Fibroblast of skin of right quadriceps (primary cell): Measurements from ENCODE around the gene LTB4R2.

ENCODE experiments used
- DNase-seq: peaks from one replicate; pipeline ENCODE4 v3.0.0-alpha.2; 2013

The LTB4R2 gene

DNA sequence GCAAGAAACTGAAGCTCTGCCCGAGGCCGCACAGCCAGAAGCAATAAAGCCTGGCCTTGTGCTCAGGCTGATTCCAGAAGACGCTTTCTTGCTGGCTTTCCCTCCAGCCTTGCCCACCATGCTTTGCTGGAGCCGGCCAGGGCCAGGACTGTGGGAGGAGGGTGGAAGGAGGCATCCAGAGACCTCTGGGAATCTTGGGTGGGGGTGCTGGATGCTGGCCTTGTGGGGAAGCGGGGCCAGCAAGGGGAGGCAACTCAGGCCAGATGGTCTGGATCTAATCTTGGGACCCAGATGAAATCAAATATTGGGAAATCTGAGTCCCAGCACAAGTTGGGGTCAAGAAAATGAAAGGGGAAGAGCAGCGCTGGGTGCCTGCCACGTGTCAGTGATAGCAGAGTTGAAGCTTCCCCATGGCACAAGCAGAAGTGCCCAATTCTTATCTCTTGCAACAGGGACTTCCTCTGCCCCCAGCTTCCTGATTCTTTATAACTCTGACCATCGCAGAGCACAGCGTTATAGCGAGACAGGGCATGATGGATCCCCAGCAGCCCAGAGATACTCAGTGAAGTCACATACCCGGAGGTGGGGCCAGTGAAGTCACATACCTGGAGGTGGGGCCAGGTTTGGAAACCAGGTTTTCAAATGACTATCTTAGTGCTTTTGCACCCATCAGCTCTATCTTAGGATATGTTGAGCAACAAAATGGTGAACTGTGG, 32.2 kb upstream of the LTB4R2 start:
- no peak for DNase-seq

DNA sequence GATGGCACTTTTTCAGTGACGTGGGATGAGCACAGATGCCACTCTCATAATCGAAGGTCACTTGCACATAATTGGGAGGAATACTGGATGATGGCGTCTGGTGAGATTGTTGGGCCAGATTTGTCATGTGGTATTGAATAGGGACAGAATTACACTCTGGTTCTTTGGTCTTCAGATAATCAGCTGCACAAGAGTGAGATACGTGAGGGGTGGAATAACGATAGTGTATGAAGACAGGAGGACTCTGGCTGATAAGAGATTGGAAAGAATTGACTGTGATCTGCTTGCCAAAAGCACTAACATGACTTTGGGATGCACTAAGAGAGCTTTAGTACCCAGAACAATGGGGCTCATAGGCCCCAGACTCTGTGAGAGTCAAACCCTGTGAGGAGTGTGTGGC, 31.5 kb upstream of the LTB4R2 start:
- no peak for DNase-seq

DNA sequence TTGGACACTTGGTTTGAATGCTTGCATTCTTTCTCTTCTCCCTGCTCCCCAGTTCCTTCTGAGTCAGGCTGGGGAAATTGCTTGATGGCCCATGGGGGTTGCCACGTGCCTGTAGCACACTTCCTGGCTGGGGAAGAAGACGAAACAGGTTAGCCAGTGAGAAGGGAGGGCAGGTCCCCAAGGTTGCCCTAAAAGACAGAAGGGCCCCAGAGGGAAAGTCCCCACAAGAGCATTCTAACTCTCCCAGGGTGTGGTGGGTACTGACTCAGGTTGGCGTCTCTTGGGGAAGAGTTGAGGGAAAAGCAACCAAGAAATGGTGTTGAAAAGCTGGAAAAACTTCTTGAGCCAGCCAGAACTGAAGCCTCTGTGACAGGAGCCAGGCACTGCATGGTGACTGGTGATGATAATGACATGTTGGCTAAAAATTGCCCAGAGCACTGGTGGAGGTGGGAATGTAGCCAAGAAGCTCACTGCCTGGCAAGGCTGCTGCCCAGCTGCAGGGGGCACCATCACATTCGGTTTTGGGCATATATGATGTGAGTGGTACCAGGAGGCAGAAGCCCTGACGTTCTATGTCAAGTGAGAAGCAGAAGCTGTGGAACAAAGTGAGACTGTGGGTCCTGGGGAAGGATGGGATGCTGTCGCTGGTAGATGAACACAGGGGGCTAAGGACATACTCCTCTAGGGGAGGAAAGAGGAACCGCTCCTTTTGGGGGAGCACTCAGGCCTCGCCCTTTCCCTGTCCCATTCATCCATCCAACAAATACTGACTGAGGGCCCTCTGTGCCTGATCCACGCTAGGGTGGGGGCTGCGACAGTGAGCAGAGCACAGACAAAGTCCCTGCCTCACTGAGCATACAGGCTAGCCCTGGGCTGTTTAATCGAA, 30.4 kb upstream of the LTB4R2 start:
- DNase-seq, result no peak

DNA sequence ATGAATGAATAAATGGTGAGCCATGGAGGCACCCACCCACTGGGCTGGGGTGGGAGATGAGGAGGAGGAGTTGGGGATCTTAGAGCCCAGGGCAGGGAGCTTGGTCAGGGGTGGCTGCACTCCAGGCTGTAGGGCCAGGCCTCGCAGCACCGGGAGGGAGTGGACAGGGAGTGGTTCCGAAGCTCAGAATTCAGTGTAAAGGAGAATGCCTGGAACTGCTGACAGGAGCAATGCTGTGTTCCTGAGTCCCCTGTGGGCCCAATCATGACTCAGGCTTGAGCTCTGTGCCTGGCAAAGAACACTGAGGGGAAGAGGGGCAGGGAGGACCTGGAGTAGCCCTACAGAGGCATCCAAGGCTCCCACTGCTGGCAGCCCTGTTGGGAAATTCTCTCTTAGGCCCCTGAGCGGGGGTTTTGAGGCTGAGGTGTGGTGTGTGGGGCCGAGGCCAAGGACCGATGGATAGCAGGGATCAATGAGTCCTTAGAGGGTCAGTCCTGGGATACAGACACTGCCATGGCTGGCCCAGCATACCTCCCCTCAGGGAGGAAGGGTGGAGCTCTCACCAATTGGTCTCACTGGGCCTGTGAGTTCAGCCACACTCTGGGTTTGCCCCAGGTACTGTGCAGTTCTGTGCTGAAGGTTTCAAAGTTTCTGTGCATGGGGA, 29.0 kb upstream of the LTB4R2 start:
- no peak for DNase-seq

DNA sequence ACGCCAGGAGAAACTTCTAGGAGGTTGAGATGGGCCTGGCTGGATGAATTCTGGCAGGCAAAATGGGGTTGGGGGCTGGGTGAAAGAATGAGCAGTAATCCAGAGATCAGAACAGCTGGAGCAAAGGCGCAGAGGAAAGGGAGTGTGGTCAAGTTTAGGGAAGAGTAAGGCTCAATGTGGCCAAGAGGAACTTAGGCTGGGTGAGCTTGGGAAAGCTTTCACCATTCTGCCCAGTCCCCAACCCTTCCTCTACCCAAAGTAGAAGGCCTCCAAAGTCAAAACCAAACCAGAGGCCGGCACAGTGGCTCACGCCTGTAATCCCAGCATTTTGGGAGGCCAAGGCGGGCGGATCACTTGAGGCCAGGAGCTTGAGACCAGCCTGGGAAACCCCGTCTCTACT, 28.3 kb upstream of the LTB4R2 start:
- DNase-seq, result no peak

DNA sequence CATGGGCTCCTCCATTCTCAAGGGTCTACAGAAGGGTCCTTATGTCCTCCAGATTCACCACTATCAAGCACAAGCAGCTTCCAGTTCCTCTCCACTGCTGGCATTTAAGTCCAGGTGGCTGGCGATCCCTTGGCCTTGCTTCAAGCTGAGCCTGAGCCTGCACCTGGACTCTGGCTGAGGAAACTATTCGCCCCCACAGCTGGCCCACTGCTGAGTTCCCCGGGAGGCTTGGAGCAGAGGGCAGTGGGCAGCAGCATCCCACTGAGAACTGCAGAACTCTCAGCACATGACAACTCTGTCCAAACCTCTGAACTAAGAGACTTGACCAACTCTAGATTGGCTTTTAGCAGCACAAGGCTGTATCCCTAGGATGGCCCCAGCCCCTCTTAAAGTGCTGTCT, 27.2 kb upstream of the LTB4R2 start:
- no peak for DNase-seq

DNA sequence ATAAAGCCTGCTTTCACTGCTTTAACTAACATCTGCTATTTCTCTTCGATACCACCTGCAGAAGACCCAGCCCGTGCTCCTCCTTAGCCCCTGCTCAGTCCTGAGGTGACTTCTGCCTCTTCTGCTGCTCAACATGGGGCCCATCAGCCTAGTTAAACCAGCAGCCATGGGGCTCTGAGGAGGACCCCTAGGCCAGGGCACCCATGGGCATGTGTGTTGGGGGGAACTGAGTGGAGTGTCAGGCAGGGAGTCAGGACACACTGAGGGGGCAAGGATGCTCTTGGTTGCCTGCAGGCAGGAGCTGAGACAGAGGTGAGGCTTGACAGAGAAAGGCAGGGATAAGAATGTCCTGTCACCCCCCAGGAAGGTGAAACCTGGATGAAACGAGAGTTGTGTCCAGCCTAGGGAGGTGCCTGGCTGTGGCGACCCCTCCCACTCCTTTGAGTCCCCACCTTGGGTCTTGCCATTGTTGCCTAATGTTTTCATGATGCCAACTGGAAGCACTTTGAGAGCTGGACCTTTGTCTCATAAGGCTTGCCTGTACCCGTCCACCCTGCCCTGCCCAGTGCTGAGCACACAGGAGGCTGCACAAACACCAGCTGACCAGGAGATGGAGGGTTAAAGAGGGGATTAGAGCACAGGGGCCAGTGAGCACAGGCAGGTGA, 26.0 kb upstream of the LTB4R2 start:
- no peak for DNase-seq

DNA sequence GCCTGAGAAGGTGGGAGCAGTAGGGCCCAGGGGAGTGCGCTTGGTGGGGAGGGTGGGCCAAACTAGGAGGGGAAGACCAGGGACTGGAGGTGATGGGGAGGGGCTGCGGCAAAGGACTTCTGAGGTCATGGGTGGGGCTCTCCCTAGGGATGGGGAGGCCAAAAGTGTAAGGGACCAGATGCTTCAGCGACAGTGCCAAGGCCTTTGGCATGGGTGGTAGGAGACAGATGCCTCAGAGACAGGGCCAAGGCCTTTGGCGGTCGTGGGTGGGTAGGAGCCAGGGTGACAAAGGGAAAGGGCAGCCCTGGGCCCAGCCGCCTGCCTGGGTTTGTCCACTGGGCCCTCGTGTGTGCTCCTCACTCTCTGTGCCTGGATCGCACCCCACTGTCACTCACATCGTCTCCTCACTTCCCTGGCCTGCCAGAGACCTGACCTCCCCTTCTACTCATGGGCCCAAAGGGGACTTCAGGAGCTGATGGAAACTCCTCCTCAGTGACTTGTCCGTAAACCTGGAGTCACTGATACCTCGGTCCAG, 25.4 kb upstream of the LTB4R2 start:
- no peak for DNase-seq

DNA sequence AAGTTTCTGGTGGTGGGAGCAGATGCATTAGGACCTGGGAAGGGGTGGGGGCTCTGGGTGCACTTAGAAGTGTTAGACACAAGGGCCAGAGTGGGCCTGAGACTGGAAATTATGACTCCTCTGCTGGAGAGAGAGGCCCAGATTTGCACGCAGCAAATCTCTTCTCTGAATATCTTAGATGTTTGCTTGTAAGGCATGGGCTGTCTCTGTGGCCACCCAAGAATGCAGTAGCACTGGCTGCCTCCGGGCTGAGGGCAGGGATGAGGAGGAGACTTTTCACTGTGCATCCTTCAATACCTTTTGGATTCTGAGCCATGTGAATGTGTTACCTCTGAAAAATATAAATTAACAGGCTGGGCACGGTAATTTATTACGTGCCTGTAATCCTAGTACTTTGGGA, 24.6 kb upstream of the LTB4R2 start:
- DNase-seq, result no peak

- DNase-seq, result no peak
Observed at GRCh38 chr14:24286996-24287395, 22.9 kb upstream of the LTB4R2 start.

- no peak for DNase-seq
Observed at GRCh38 chr14:24289649-24290280, 20.2 kb upstream of the LTB4R2 start.

GRCh38 chr14:24290746-24291145, 19.2 kb upstream of the LTB4R2 start:
- DNase-seq, result no peak

DNA sequence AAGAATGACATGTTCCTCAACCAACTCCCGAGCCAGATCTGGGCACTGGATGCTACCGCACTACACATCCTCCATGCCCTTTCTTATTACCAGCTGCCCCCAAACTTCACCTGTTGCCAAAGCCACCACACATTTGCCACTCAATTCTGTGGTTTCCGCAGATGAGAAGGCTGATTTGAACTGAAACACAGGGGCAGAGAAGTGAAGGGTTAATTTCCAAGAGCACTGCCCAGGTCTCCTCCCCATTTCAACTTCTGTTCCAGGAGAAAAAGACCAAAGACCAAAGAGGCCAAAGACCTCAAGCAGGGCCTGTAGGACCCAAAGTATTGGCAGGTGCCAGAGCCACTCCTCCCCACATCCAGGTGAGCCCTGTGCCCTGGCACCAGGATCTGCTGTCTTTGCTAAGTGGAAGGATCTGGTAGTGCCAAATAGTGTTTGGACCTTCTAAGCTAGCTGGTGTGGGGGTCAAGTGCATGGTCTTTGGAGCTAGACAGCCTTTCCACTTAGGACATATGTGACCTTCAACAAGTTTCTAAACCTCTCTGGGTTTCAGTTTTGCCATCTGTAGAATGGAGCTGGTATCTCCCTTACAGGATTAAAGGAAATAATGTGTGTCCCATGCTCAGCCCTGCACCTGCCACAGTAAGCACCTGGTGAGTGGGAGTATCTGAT, 18.4 kb upstream of the LTB4R2 start:
- no peak for DNase-seq

- DNase-seq, result no peak
Observed at GRCh38 chr14:24292118-24292807, 17.7 kb upstream of the LTB4R2 start.

- DNase-seq, result no peak
Observed at GRCh38 chr14:24293525-24293924, 16.4 kb upstream of the LTB4R2 start.

DNA sequence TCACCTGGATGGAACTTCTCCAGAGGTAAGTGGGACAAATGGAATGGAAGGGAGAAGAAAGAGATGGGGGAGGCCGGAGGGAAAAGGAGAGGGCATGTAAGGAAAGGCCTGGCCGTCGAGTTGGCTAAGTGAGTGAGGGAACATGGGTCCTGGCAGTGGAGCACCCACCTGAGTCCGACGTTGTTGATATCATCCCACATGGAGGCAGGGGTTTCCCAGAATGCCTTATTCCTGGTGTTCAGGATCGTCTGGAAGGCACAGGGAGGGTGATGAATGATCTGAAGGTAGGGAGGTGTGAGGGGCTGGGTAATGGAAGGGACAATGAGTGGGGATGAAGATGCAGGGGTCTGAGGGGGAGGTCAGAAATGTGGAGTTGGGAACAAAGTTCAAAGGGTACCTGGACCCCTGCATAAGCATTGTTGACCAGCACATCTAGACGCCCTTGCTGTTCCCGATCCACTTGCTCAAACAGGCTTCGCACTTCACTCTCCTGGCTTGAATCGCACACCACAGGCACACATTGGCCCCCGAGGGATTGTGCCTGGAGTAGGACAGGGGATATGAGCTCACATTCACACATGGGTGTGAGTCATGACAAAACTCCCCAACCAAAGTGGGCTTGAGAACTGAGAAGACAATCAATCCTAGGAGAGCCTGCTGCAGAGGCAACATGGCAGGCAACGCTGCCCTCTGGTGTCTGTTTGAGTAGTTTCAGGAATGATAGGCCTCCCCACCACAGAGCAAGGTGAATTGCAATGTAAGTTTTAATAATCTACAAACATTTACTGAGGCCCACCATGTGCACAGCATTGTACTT, 13.4 kb upstream of the LTB4R2 start:
- peak; percentile 93 for DNase-seq

DNA sequence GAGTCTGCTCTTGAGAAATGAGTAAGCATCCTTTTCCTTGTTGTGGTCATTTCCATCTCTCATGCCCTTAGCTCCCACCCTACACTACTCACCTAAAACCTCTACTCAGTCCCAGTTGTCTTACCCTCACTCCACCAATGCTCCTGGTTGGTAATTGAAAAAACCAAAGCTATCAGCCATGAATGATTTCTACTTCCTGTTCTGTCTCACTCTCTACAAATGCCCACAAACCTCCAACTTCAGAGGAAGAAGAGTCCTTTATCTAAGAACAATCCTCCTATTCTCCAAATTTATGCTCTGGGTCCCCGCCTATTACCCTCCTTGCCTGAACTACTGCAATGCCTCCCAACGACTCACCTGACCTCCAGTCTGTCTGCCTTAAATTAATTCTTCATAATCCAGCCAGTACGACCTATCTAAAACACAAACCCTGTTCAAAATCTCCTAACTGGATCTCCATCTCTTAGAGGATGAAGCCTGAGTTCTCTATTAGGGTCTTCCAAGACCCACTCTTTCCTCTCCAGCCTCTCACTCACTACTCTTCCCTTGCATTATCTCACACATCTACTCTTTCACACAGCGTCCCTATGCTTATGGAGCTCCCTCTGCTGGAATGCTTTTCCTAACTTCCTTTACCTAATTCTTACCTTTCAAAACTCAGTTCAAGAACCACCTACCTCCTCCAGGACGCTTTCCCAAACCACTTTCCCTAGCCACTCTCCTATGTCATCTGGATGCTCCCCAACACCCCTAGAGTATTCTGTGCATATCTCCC, 12.6 kb upstream of the LTB4R2 start:
- DNase-seq, result peak; percentile 18

- peak; percentile 38 for DNase-seq
Observed at GRCh38 chr14:24298892-24299254, 11.1 kb upstream of the LTB4R2 start.
